ENCODE results near the gene OR5B21.

OR5B21 gene

GRCh38 chr11:58508005-58508404 lies at the start of gene OR5B21:
Gene OR5B21 (minus strand): TSS chr11:58508105. CDS start chr11:58508105, 0 bp downstream.
- DNase-seq (ENCODE audit: low read depth in 2 of 2) = no peak

DNA sequence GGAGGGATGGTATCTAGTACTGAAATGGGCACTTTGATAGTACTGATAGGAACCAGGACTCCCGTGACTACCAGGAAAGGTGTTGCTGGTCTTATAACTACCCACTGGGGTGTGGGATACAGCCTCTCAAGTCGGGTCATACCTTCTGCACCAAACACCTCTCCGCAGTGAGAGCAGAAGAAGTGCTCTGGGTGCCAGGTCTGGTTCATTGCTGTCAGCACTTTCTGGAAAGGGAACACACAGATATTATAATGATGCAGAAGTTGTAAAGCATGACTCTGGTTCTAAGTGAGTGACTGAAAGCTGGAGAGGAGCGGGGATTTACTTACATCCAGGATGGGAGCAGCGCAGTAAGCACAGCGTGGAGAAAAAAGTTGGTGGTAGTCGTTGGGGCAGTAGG lies 41.7 kb upstream of the OR5B21 start:
- no peak for DNase-seq (ENCODE audit: low read depth in 2 of 2)

DNA sequence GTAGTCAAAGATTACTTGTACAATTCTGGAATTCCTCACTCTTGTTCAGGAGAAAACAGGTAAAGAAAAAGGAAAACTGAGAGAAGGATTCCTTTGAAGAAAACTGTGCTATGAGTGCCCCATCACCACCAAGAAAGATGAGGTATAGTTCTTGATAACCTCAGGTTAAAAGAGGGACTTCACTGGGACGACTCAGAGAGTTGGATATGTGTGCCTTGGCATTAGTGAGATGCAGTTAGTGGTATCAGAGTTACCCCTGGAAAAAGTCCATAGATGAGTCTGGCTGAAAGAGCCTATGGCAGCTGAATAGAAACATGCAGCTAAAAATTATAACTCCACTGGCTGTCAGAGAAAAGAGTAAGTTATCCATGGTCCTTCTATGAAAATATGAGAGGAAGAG lies 38.9 kb upstream of the OR5B21 start:
- DNase-seq (ENCODE audit: low read depth in 2 of 2) = no peak

DNA sequence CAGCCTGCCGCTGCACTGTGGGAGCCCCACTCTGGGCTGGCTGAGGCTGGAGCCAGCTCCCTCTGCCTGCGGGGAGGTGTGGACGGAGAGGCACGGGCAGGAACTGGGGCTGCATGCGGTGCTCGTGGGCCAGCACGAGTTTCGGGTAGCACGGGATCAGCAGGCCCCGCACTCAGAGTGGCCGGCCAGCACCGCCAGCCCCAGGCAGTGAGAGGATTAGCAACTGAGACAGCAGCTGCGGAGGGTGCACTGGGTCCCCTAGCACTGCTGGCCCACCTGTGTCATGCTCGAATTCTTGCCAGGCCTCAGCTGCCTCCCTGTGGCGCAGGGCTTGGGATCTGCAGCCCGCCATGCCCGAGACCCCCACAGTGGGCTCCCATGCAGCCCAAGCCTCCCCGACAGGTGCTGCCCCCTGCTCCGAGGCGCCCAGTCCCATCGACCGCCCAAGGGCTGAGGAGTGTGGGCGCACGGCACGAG lies 24.0 kb upstream of the OR5B21 start:
- no peak for DNase-seq (ENCODE audit: low read depth in 2 of 2)

- DNase-seq (ENCODE audit: low read depth in 2 of 2) = no peak
These were observed 22.3 kb upstream of the OR5B21 start for GRCh38 chr11:58530236-58530635.

GRCh38 chr11:58527429-58527828 lies 19.5 kb upstream of the OR5B21 start:
- DNase-seq (ENCODE audit: low read depth in 2 of 2) = no peak

DNA sequence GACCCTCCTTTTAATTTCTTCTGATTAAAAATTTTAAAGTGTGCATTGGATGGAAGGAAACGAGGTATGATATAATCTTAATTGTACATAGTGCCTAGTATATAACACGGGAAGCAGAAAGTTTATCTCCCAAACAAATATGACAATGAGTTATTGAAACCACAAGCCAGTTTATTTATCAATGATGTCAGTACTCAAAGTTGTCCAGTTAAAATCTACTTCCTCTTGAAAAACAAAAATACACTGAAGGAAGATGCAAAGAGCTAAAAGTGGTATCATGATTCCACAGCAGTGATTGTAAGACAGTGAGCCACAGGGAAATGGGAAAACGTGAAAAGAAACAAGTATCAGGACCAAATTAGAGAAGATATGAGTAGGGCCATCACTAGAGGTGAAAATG lies 18.8 kb upstream of the OR5B21 start:
- no peak for DNase-seq (ENCODE audit: low read depth in 2 of 2)

GRCh38 chr11:58525037-58525614 lies 17.2 kb upstream of the OR5B21 start:
- DNase-seq (ENCODE audit: low read depth in 2 of 2) = no peak

DNA sequence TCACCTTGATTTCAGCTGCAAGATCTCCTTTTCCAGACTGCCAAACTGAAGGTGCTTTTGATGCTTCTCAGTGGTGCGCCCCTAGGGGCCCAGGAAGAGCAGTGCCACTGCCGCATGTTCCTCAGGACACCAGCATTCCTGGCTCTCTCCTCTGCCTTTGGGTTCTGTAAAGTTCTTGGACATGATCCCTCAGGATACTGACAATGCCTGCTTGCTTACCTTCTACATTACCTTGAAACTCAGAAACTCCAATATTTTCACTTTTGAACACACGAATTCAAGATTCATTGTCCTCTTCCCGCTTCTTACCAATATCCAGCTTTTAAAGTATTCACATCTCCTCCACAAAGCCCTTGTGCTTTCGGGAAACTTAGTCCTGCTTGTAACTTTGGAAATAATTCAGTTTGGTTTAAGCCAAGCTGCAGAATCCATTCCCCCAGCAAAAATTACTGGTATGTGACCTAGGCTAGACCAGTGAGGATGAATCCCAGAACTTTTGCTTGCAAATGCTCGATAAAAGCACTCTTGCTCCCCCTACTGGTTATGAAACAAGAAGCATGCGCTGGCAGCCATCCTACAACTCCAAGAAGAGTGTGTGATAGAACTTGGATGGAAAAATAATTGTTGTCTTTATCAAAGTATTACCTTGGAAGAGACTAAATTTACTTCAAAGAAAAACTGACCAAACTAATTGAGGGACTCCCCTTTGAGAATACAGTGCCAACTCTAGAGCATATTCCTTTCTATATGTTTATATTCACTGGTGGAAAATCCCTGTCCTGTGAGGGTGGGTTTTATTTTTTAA lies 16.5 kb upstream of the OR5B21 start:
- peak in 1 of 2 donors; percentile 17 for DNase-seq (ENCODE audit: low read depth in 2 of 2)

DNA sequence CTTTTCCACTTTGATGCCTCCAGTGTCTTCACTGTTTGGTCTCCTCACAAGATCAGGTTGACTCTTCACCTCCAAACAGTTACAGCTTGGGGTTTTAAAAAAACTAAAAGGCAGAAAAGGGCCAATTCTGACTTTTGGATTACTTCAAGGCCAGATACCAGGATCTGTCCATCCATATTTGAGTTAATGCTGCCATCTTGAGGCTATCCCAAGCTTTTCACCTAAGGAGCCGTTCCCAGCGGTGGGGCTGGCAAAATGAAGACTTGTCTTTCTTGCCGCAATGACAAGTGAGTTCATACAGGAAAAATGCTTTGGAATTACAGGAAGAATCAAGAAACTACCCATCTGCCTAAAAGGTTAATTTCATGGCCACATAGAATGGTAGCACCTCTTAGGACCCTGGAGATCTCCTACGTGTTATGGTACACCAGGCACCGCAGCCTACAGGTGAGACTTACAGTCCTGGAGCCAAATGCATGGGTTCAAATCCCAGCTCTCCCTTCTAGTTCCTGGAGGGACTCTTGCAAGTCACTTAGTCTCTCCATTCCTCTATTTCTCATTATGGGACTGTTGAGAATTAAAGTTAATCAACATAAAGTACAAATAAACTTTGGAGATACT lies 6.0 kb upstream of the OR5B21 start:
- DNase-seq (ENCODE audit: low read depth in 2 of 2) = no peak

DNA sequence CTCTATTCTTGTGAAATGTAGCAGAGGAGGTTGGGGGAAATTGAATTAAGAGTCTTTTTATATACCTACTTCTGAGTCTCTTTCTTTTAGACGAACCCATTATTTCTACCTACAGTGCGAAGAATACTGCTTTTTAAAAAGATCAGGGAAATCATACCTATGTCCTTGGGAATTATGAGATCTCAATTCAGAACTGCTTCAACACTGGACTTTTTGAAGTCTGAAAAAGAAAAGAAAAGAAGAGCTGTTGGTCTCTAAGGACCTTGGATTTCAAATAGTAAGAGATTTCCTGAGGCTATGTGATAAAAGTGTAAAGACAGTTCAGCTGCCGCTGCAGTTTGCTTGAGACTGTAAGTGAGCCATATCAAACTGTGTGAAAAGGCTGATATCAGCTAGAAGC lies 3.7 kb upstream of the OR5B21 start:
- DNase-seq (ENCODE audit: low read depth in 2 of 2) = no peak

DNA sequence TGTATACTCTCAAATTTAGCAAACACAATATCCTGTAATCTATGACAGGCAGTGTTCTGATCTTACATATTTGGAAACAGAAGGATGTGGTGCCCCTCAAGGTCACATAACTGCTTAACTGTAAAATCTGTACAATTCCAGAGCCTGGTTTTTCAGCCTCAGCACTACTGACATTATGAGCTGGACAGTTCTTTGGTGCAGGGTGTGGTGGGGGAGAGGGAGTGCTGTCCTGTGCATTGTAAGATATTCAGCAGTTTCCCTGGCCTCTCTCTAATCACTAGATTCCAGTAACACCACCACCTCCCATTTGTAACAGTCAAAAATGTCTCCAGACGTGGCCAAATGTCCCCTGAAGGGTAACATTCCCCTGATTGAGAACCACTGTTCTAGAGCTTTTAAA lies 1.8 kb upstream of the OR5B21 start:
- DNase-seq (ENCODE audit: low read depth in 2 of 2) = no peak

- DNase-seq (ENCODE audit: low read depth in 2 of 2) = no peak
These were observed 909 bp upstream of the OR5B21 start for GRCh38 chr11:58508814-58509213.

DNA sequence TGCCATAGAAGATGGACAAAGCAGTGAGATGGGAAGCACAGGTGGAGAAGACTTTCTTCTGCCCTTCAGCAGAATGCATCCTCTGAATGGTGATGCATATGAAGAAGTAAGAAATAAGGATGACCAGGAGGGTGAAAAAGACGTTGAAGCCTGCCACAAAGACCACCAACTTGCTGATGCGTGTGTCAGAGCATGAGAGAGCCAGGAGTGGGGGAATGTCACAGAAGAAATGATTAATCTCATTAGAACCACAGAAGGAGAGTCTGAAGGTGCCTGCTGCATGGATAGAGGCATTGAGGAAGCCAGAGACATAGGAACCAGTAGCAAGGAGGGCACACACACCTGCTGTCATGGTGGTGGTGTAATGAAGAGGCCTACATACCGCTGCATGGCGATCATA lies 550 bp downstream of the OR5B21 start:
- DNase-seq (ENCODE audit: low read depth in 2 of 2) = no peak

DNA sequence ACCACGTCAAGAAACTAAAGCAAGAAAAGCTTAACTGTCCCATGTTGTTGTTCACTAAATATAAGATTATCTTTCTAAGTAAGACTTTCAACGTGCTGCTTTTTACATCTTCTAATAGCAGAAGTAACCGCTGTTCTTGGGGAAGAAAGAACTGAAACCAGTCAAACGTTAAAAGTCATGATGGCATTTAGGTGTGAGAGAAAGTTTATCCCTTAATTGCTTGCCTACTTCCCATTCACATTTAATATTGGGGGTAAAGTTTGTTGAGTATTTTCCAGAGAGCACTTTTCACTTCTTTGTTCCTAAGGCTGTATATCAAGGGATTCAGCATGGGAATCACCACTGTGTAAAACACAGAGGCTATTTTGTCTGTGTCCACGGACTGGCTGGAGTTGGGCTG lies 970 bp downstream of the OR5B21 start:
- no peak for DNase-seq (ENCODE audit: low read depth in 2 of 2)

GRCh38 chr11:58505849-58506248 lies 2.1 kb downstream of the OR5B21 start:
- DNase-seq (ENCODE audit: low read depth in 2 of 2) = no peak

- DNase-seq (ENCODE audit: low read depth in 2 of 2) = no peak
These were observed 3.7 kb downstream of the OR5B21 start for GRCh38 chr11:58504232-58504631.

DNA sequence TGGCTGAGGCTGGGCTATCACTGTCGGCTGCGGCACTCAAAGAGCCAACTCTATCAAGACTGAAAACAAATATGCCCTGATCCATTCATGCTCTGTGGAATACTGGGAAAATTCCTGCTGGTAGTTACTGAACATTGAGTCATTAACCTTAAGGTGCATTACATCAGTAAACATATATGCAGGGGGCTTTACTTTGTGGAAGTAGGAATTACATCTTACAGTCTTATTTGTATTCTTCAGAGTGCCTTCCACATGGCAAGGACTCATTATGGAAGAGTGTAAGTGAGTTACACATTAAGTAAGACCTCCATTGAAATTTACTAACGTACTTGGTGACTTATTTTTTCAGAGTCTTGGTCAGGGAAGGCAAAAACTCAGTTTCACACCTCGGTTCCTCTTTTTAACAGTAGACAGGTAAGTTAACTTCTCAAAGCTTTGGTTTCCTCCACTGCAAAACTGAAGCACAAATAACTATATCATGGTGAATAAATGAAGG lies 4.5 kb downstream of the OR5B21 start:
- no peak for DNase-seq (ENCODE audit: low read depth in 2 of 2)

DNA sequence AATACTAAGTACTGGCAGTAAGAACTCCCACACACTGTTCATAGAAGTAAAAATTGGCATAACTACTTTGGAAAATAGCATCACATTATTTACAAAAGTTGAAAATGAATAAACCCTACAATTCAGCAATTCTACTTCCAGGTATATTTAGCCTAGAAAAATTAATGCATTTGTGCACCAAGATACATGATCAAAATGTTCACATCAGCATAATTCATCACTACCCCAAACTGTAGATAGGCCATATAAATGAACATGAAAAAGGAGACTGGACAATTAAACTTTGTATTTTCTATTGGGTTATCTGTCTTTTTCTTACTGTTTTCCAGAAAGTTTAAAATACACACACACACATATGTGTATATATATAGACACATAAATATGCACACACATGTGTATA lies 5.9 kb downstream of the OR5B21 start:
- DNase-seq (ENCODE audit: low read depth in 2 of 2) = no peak

GRCh38 chr11:58498464-58498863 lies 9.4 kb downstream of the OR5B21 start:
- DNase-seq (ENCODE audit: low read depth in 2 of 2) = no peak

DNA sequence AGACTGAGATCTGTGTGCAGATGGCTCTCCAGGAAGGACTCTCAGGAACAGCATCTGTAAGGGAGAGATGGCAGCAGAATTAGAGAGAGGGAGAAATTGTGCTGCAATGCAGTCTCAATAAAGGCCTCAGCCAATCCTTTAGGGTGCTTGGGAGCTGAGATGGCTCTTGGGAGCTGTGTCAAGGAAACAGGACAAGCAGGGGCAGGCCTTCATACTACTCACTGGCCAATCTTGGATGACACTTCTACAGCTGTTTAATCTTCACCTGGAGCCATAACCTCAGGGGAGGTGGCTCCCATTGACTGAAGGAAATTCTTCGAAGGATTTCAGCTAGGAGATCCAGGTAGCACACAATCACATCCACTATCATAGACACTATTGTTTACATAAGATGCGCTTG lies 10.0 kb downstream of the OR5B21 start:
- no peak for DNase-seq (ENCODE audit: low read depth in 2 of 2)

DNA sequence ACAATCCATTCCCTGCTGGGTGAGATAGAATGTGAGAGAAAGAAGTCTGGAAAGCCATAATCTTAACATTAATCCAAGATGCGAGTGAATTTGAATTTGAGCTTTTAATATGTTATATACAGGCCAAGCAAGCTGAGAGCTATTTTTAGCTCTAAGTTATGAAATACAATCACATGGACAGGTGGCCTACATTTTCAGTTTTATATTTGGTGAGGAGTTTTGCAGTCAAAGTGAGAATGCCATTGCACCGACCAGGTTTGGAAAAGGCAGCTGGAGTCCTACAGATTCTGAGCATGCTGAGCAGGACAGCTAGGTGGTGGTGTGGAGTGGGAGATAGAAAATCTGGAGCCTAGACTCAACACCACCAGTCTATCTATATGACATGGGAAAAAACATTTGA lies 12.0 kb downstream of the OR5B21 start:
- no peak for DNase-seq (ENCODE audit: low read depth in 2 of 2)

- no peak for DNase-seq (ENCODE audit: low read depth in 2 of 2)
These were observed 13.8 kb downstream of the OR5B21 start for GRCh38 chr11:58494101-58494500.
